ENCODE results near the gene HAPSTR1. TPM values are rescaled to one million over a fixed set of nuclear protein-coding genes. Genes with fewer than 3 reads are reported as not detected.

Gene HAPSTR1
- total RNA-seq, 1 experiment from 2014 or later = 49.9 TPM

DNA sequence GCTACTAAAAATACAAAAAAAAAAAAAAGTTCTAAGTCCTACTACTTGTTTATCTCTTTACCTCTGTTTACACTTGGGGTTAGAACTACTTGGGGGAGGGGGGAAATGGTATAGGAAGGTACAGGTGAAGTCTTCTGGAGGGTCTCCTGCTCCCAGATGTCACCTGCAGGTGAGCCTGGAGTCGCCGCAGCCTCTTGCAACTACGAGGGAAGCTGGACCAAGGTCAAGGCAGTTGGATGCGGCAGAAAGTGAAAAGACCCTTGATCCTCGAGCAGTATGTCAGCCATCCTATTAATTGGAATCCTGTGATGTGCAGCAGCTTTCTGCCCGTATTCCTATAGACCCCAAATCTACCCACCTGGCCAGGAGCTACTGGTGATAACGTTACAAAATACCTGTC lies 33.0 kb downstream of the HAPSTR1 start:
- ATAC-seq (no peak), DNase-seq (ENCODE audit: low read depth, low spot score) (no peak)
- no peaks in the 10 kb centered on the region for H3K9me3 ChIP-seq (ENCODE audit: control insufficient read depth, insufficient read depth, low read depth, low read length)
- H3K4me1 ChIP-seq (ENCODE audit: control insufficient read depth, insufficient read depth, low read length) = peaks cover 60% of the 10 kb centered on the region
- ChIA-PET POLR2A (no interaction called here), CTCF (interaction anchor here (0.6 kb wide), 1 partner anchor 70 kb away, joined by 3 read pairs; no protein-coding TSS in a partner anchor)
- peaks cover 3% of the 10 kb centered on the region for H3K36me3 ChIP-seq (ENCODE audit: control insufficient read depth, insufficient read depth, low read length)
- H3K27me3 ChIP-seq (ENCODE audit: control insufficient read depth, insufficient read depth, low read length) = no peaks in the 10 kb centered on the region
- TSS peak; percentile 26 for BruUV-seq (replicated peaks)
- no peak overlapping the region; the same call in 1 of the 2 replicates for H3K27ac ChIP-seq (ENCODE audit: low read length)
- in situ Hi-C loops (cut with HindIII; ENCODE audit: low pct_unique_long_range_greater_than_20kb, low sequenced_read_pairs) = no loop called here
- intact Hi-C loops (cut with micrococcal nuclease; ENCODE audit: unreplicated experiment) = no loop called here
- TF ChIP-seq SIN3A (IDR thresholded peaks at IDR 0.05; ENCODE audit: borderline replicate concordance, insufficient read depth, low read depth, low read length) (no peak), TCF7L2 (IDR thresholded peaks at IDR 0.05; ENCODE audit: low read depth, low read length) (no peak), POLR2AphosphoS5 (IDR thresholded peaks at IDR 0.05; ENCODE audit: low read depth, low read length) (no peak)
- TF ChIP-seq, protein P1, sequence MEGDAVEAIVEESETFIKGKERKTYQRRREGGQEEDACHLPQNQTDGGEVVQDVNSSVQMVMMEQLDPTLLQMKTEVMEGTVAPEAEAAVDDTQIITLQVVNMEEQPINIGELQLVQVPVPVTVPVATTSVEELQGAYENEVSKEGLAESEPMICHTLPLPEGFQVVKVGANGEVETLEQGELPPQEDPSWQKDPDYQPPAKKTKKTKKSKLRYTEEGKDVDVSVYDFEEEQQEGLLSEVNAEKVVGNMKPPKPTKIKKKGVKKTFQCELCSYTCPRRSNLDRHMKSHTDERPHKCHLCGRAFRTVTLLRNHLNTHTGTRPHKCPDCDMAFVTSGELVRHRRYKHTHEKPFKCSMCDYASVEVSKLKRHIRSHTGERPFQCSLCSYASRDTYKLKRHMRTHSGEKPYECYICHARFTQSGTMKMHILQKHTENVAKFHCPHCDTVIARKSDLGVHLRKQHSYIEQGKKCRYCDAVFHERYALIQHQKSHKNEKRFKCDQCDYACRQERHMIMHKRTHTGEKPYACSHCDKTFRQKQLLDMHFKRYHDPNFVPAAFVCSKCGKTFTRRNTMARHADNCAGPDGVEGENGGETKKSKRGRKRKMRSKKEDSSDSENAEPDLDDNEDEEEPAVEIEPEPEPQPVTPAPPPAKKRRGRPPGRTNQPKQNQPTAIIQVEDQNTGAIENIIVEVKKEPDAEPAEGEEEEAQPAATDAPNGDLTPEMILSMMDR (IDR thresholded peaks at IDR 0.05) = no peak
- TF ChIP-seq, protein P2, sequence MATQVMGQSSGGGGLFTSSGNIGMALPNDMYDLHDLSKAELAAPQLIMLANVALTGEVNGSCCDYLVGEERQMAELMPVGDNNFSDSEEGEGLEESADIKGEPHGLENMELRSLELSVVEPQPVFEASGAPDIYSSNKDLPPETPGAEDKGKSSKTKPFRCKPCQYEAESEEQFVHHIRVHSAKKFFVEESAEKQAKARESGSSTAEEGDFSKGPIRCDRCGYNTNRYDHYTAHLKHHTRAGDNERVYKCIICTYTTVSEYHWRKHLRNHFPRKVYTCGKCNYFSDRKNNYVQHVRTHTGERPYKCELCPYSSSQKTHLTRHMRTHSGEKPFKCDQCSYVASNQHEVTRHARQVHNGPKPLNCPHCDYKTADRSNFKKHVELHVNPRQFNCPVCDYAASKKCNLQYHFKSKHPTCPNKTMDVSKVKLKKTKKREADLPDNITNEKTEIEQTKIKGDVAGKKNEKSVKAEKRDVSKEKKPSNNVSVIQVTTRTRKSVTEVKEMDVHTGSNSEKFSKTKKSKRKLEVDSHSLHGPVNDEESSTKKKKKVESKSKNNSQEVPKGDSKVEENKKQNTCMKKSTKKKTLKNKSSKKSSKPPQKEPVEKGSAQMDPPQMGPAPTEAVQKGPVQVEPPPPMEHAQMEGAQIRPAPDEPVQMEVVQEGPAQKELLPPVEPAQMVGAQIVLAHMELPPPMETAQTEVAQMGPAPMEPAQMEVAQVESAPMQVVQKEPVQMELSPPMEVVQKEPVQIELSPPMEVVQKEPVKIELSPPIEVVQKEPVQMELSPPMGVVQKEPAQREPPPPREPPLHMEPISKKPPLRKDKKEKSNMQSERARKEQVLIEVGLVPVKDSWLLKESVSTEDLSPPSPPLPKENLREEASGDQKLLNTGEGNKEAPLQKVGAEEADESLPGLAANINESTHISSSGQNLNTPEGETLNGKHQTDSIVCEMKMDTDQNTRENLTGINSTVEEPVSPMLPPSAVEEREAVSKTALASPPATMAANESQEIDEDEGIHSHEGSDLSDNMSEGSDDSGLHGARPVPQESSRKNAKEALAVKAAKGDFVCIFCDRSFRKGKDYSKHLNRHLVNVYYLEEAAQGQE (IDR thresholded peaks at IDR 0.05; ENCODE audit: insufficient read depth in 1 of 2, low read depth in 2 of 2, low read length in 1 of 2) = no peak
- no peak overlapping the region for H3K4me3 ChIP-seq (ENCODE audit: low read depth in 2 of 2, low read length in 2 of 2)

DNA sequence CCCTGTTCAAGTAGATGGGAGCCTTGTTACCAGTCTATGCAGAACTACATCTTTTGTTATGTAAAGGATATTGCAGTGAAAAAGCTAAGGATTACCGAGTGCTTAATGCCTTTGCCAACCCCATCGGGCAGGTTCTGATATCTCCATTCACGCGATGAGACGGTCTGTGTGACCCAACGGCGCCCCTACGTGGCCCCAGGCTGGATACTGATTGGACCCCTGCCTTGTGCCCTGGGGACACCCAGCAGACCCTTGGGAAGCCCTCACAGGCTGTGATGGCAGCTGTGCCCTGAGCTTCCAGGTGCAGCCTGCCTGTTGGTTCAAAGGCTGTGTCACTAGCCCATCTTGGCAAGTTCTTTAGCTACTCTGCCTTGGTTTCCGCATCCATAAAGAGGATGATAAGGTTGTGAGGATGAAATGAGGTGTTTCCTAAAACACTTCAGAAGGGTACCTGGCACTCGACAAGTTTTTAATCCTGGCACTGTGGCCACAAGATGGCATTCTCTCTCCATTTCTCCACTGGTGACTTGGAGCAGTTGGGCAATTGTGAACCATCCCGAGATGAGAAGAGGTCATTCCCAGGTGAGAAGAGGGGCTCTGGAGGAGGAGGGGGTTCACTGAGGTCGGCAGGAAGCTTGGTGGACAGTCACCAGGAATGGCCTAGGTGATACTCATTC lies 33.6 kb downstream of the HAPSTR1 start:
- peak overlapping the region; percentile 0; the same call in 1 of the 2 replicates for H3K27ac ChIP-seq (ENCODE audit: low read length)
- in situ Hi-C loops (cut with HindIII; ENCODE audit: low pct_unique_long_range_greater_than_20kb, low sequenced_read_pairs) = no loop called here

More for the DNA sequence above, 33.6 kb downstream of the HAPSTR1 start:
- no peaks in the 10 kb centered on the region for H3K27me3 ChIP-seq (ENCODE audit: control insufficient read depth, insufficient read depth, low read length)
- ChIA-PET CTCF (no interaction called here), POLR2A (no interaction called here)
- no peak overlapping the region for H3K4me3 ChIP-seq (ENCODE audit: low read depth in 2 of 2, low read length in 2 of 2)
- ATAC-seq (no peak), DNase-seq (ENCODE audit: low read depth, low spot score) (no peak)
- H3K4me1 ChIP-seq (ENCODE audit: control insufficient read depth, insufficient read depth, low read length) = peaks cover 60% of the 10 kb centered on the region
- H3K9me3 ChIP-seq (ENCODE audit: control insufficient read depth, insufficient read depth, low read depth, low read length) = no peaks in the 10 kb centered on the region
- intact Hi-C loops (cut with micrococcal nuclease; ENCODE audit: unreplicated experiment) = no loop called here
- H3K36me3 ChIP-seq (ENCODE audit: control insufficient read depth, insufficient read depth, low read length) = peaks cover 3% of the 10 kb centered on the region
- peak; percentile 63 for TF ChIP-seq POLR2AphosphoS5 (IDR thresholded peaks at IDR 0.05; ENCODE audit: low read depth, low read length)
- TF ChIP-seq, protein P1 (IDR thresholded peaks at IDR 0.05) = peak; percentile 56; the same call in 1 of the 2 replicates
- no peak for TF ChIP-seq TCF7L2 (IDR thresholded peaks at IDR 0.05; ENCODE audit: low read depth, low read length)
- BruUV-seq (replicated peaks) = no TSS peak

All from Panc1 (cell line).